GM21360 (cell line): ENCODE data around the gene CAMK1D.
A peak's percentile ranks its signal among the peaks of the same experiment; 100 is the strongest.
"Not testable (repeated sequence)": the region's sequence is repeated elsewhere in the genome, so short reads cannot be mapped to it uniquely, and the experiment has no call there.

Experiments
- ATAC-seq: cut with Tn5 transposase; IDR thresholded peaks from one replicate; pipeline ENCODE4 v1.9.1; 2021; ENCODE audit warnings: mild to moderate bottlenecking, moderate library complexity; ENCODE audit not compliant: unreplicated experiment

Gene CAMK1D

GRCh38 chr10:12340371-12340770 is 9.0 kb upstream of the CAMK1D start:
- no peak for ATAC-seq

- no peak for ATAC-seq
Observed at GRCh38 chr10:12340937-12341336, 8.4 kb upstream of the CAMK1D start.

- no peak for ATAC-seq
Observed at GRCh38 chr10:12341526-12341925, 7.8 kb upstream of the CAMK1D start.

GRCh38 chr10:12344375-12345110 is 4.8 kb upstream of the CAMK1D start:
- ATAC-seq, result no peak

- no peak for ATAC-seq
Observed at GRCh38 chr10:12346707-12347106, 2.6 kb upstream of the CAMK1D start.

- ATAC-seq, result no peak
Observed at GRCh38 chr10:12348294-12348869, 965 bp upstream of the CAMK1D start.

- ATAC-seq, result peak; percentile 1
Observed at GRCh38 chr10:12349629-12350166, 351 bp downstream of the CAMK1D start.

GRCh38 chr10:12350167-12350872 is 973 bp downstream of the CAMK1D start:
- ATAC-seq, result no peak

- ATAC-seq, result no peak
Observed at GRCh38 chr10:12350925-12351324, 1.6 kb downstream of the CAMK1D start.

GRCh38 chr10:12351447-12351846 is 2.1 kb downstream of the CAMK1D start:
- ATAC-seq, result no peak

- ATAC-seq, result no peak
Observed at GRCh38 chr10:12351889-12352288, 2.5 kb downstream of the CAMK1D start.

GRCh38 chr10:12353399-12354242 is 4.3 kb downstream of the CAMK1D start:
- no peak for ATAC-seq

GRCh38 chr10:12354696-12355095 is 5.3 kb downstream of the CAMK1D start:
- not testable (repeated sequence) for ATAC-seq

GRCh38 chr10:12355384-12355783 is 6.0 kb downstream of the CAMK1D start:
- ATAC-seq, result no peak

- ATAC-seq, result no peak
Observed at GRCh38 chr10:12357525-12358151, 8.3 kb downstream of the CAMK1D start.

GRCh38 chr10:12358863-12359564 is 9.7 kb downstream of the CAMK1D start:
- no peak for ATAC-seq

GRCh38 chr10:12360461-12360860 is 11.1 kb downstream of the CAMK1D start:
- no peak for ATAC-seq

GRCh38 chr10:12361115-12361514 is 11.8 kb downstream of the CAMK1D start:
- ATAC-seq, result not testable (repeated sequence)

GRCh38 chr10:12364559-12364958 is 15.2 kb downstream of the CAMK1D start:
- no peak for ATAC-seq

- ATAC-seq, result no peak
Observed at GRCh38 chr10:12367272-12367671, 17.9 kb downstream of the CAMK1D start.
